Common myeloid progenitor, CD34-positive (primary cell): ENCODE data around the gene SLC39A12.
"Not testable (repeated sequence)": the region's sequence is repeated elsewhere in the genome, so short reads cannot be mapped to it uniquely, and the experiment has no call there.

Source experiments
- CTCF ChIA-PET: fragments of 350-600 bp; sonication (Branson Sonifier 250); formaldehyde crosslinking; loops from one replicate; lab custom pipeline; 2021; ENCODE audit warnings: antibody characterized with exemption; lab: Charles Lee
- POLR2A ChIA-PET: fragments of 350-600 bp; sonication (Branson Sonifier 250); formaldehyde crosslinking; loops from one replicate; lab custom pipeline; 2021; ENCODE audit warnings: antibody characterized with exemption; lab: Charles Lee
- DNase-seq, 3 donors: peaks; one replicate each; pipeline versions ENCODE4 v3.0.0 to v3.0.0-alpha.2; 2013
- H3K27ac ChIP-seq, 2 experiments: 1 replicate in 1 of 2; 2 replicates in 1 of 2; pipeline ENCODE4 v1.7.0; 2013; ENCODE audit warnings: inconsistent platforms in 2 of 2, low read length in 2 of 2, mild to moderate bottlenecking in 2 of 2, low read depth in 1 of 2, moderate library complexity in 1 of 2; ENCODE audit not compliant: severe bottlenecking in 2 of 2, insufficient read depth in 1 of 2, poor library complexity in 1 of 2
- H3K27me3 ChIP-seq, 5 experiments: replicated peaks in 2 of 5; 1 replicate in 3 of 5; 2 replicates in 2 of 5; pipeline versions ENCODE4 v1.6.1 to v1.7.0; 2013; ENCODE audit warnings: low read length in 4 of 5, mild to moderate bottlenecking in 2 of 5, moderate library complexity in 2 of 5, inconsistent platforms in 1 of 5; ENCODE audit not compliant: insufficient read depth in 5 of 5, control insufficient read depth in 4 of 5
- H3K36me3 ChIP-seq, 4 experiments: 1 replicate in 2 of 4; 2 replicates in 2 of 4; pipeline versions ENCODE4 v1.6.1 to v1.7.0; 2013; ENCODE audit warnings: low read length in 3 of 4, control low read depth in 1 of 4, mild to moderate bottlenecking in 1 of 4; ENCODE audit not compliant: control insufficient read depth in 4 of 4, insufficient read depth in 4 of 4
- H3K4me1 ChIP-seq, 4 experiments: 1 replicate in 3 of 4; 2 replicates in 1 of 4; pipeline versions ENCODE4 v1.6.1 to v1.7.1; 2013; ENCODE audit warnings: low read length in 3 of 4, mild to moderate bottlenecking in 3 of 4, control low read depth in 1 of 4, inconsistent platforms in 1 of 4, moderate library complexity in 1 of 4; ENCODE audit not compliant: control insufficient read depth in 4 of 4, insufficient read depth in 4 of 4; ENCODE audit errors: control extremely low read depth in 1 of 4
- H3K4me3 ChIP-seq, 7 experiments: 1 replicate in 4 of 7; 2 replicates in 3 of 7; pipeline versions ENCODE4 v1.5.1 to v1.7.0; 2013; ENCODE audit warnings: mild to moderate bottlenecking in 7 of 7, low read length in 6 of 7, moderate library complexity in 6 of 7, inconsistent platforms in 2 of 7, low read depth in 2 of 7, control low read depth in 1 of 7; ENCODE audit not compliant: insufficient read depth in 4 of 7, control insufficient read depth in 1 of 7; ENCODE audit errors: extremely low read depth in 1 of 7
- H3K9me3 ChIP-seq, 5 experiments: 1 replicate in 4 of 5; 2 replicates in 1 of 5; pipeline versions ENCODE4 v1.6.1 to v1.7.1; 2013; ENCODE audit warnings: low read length in 4 of 5, mild to moderate bottlenecking in 2 of 5, inconsistent platforms in 1 of 5, low read depth in 1 of 5, moderate library complexity in 1 of 5; ENCODE audit not compliant: control insufficient read depth in 4 of 5, insufficient read depth in 2 of 5; ENCODE audit errors: control extremely low read depth in 1 of 5
- WGBS: methylation state at CpG from one replicate; pipeline ENCODE4 v1.1.5; 2013; ENCODE audit not compliant: insufficient coverage; 5-methylcytosine and 5-hydroxymethylcytosine counted together

Gene SLC39A12

GRCh38 chr10:17943033-17943745 is 8.5 kb upstream of the SLC39A12 start:
- POLR2A ChIA-PET, result no interaction called here
- Histone ChIP-seq H3K9me3 (peaks cover 0 to 1% (median 0%) of the 10 kb centered on the region in 5 experiments), H3K36me3 (no peaks in the 10 kb centered on the region), H3K4me1 (no peaks in the 10 kb centered on the region), H3K27me3 (no peaks in the 10 kb centered on the region), H3K27ac (no peak overlapping the region), H3K4me3 (no peak overlapping the region)
- CTCF ChIA-PET, result no interaction called here
- WGBS, result no CpG with 5 or more reads among the region's 3 CpGs
- no peak for DNase-seq

- CTCF ChIA-PET, result interaction anchor here (0.8 kb wide), 1 partner anchor 36 kb away, joined by 3 read pairs; no protein-coding TSS in a partner anchor
- H3K36me3 ChIP-seq, result not testable (repeated sequence)
These were observed 1.4 kb upstream of the SLC39A12 start for GRCh38 chr10:17950269-17950668.

GRCh38 chr10:17950726-17951125 is 992 bp upstream of the SLC39A12 start:
- no peaks in the 10 kb centered on the region for H3K36me3 ChIP-seq
- CTCF ChIA-PET, result no interaction called here
- H3K27me3 ChIP-seq, result peaks cover 0 to 6% (median 0%) of the 10 kb centered on the region in 5 experiments
- POLR2A ChIA-PET, result no interaction called here
- no peak overlapping the region for H3K4me3 ChIP-seq
- DNase-seq, result no peak
- no peaks in the 10 kb centered on the region for H3K4me1 ChIP-seq
- no peaks in the 10 kb centered on the region for H3K9me3 ChIP-seq
- WGBS, result 97% methylated on average over 20 of the region's 22 CpGs
- H3K27ac ChIP-seq, result no peak overlapping the region

More at GRCh38 chr10:17950269-17950668, 1.4 kb upstream of the SLC39A12 start:
- DNase-seq, H3K27ac ChIP-seq, H3K27me3 ChIP-seq, POLR2A ChIA-PET, H3K9me3 ChIP-seq, H3K4me3 ChIP-seq, H3K4me1 ChIP-seq: not testable (repeated sequence)
- 95% methylated on average over 7 of the region's 7 CpGs for WGBS

GRCh38 chr10:17954372-17954771 is 2.7 kb downstream of the SLC39A12 start:
- H3K36me3 ChIP-seq, DNase-seq, CTCF ChIA-PET, H3K9me3 ChIP-seq, H3K4me1 ChIP-seq, H3K4me3 ChIP-seq, H3K27me3 ChIP-seq, H3K27ac ChIP-seq: not testable (repeated sequence)
- POLR2A ChIA-PET, result interaction anchor here (0.5 kb wide), 1 partner anchor 979 kb away, joined by 3 read pairs; no protein-coding TSS in a partner anchor
- 100% methylated on average over 3 of the region's 10 CpGs for WGBS

- DNase-seq, result no peak
These were observed 3.1 kb downstream of the SLC39A12 start for GRCh38 chr10:17954861-17955260.

GRCh38 chr10:17958049-17958448 is 6.3 kb downstream of the SLC39A12 start:
- Histone ChIP-seq H3K9me3 (peaks cover 0 to 12% (median 7%) of the 10 kb centered on the region in 5 experiments), H3K27me3 (peaks cover 0 to 6% (median 0%) of the 10 kb centered on the region in 5 experiments), H3K27ac (no peak overlapping the region), H3K36me3 (no peaks in the 10 kb centered on the region), H3K4me3 (no peak overlapping the region), H3K4me1 (peaks cover 0 to 4% (median 0%) of the 10 kb centered on the region in 4 experiments)
- ChIA-PET POLR2A (no interaction called here), CTCF (no interaction called here)
- DNase-seq, result no peak
- 99% methylated on average over 7 of the region's 7 CpGs for WGBS

More at GRCh38 chr10:17954861-17955260, 3.1 kb downstream of the SLC39A12 start:
- POLR2A ChIA-PET, result no interaction called here
- H3K27me3 ChIP-seq, result peaks cover 0 to 6% (median 0%) of the 10 kb centered on the region in 5 experiments
- no peak overlapping the region for H3K27ac ChIP-seq
- H3K36me3 ChIP-seq, result no peaks in the 10 kb centered on the region
- H3K4me3 ChIP-seq, result no peak overlapping the region
- peaks cover 0 to 7% (median 5%) of the 10 kb centered on the region in 5 experiments for H3K9me3 ChIP-seq
- 100% methylated on average over 1 of the region's 2 CpGs for WGBS
- no peaks in the 10 kb centered on the region for H3K4me1 ChIP-seq
- CTCF ChIA-PET, result no interaction called here

- Histone ChIP-seq H3K27me3 (peaks cover 0 to 3% (median 0%) of the 10 kb centered on the region in 5 experiments), H3K4me1 (peaks cover 0 to 4% (median 0%) of the 10 kb centered on the region in 4 experiments), H3K9me3 (peaks cover 0 to 12% (median 7%) of the 10 kb centered on the region in 5 experiments), H3K36me3 (no peaks in the 10 kb centered on the region), H3K4me3 (no peak overlapping the region), H3K27ac (no peak overlapping the region)
- WGBS, result 100% methylated on average over 1 of the region's 2 CpGs
- ChIA-PET CTCF (no interaction called here), POLR2A (no interaction called here)
- DNase-seq, result no peak
These were observed 8.2 kb downstream of the SLC39A12 start for GRCh38 chr10:17959870-17960269.
